ENCODE data around the gene ACBD3. TPM values are rescaled to one million over a fixed set of nuclear protein-coding genes. Genes with fewer than 3 reads are reported as not detected.

Gene ACBD3
- total RNA-seq, 4 donors from 2014 or later: 28.1 to 53.6 (median 32.6) TPM

- Histone ChIP-seq H3K4me1 (peaks cover 0 to 4% (median 0%) of the 10 kb centered on the region in 4 donors), H3K36me3 (no peaks in the 10 kb centered on the region), H3K4me3 (no peak overlapping the region), H3K27me3 (no peaks in the 10 kb centered on the region), H3K9me3 (no peaks in the 10 kb centered on the region), H3K27ac (replicated peaks in 1 of 4) (no peak overlapping the region)
- no peak for TF ChIP-seq CTCF (IDR thresholded peaks at IDR 0.05)
- TF ChIP-seq EP300 (IDR thresholded peaks at IDR 0.05): no peak
- no peak for TF ChIP-seq POLR2AphosphoS5 (IDR thresholded peaks at IDR 0.05)
- no peak for TF ChIP-seq POLR2A (IDR thresholded peaks at IDR 0.05; ENCODE audit: low read depth)
- no peak for DNase-seq (ENCODE audit: extremely low spot score)
- intact Hi-C loops (cut with DNase I): no loop called here
- WGBS: 66% methylated on average over 7 of the region's 7 CpGs
These were observed 24.1 kb upstream of the ACBD3 start for GRCh38 chr1:226210571-226211176.

- Histone ChIP-seq H3K27ac (replicated peaks in 1 of 4) (no peak overlapping the region), H3K4me3 (no peak overlapping the region), H3K9me3 (no peaks in the 10 kb centered on the region), H3K27me3 (no peaks in the 10 kb centered on the region), H3K36me3 (no peaks in the 10 kb centered on the region), H3K4me1 (peaks cover 0 to 4% (median 0%) of the 10 kb centered on the region in 4 donors)
- intact Hi-C loops (cut with DNase I): no loop called here
- TF ChIP-seq POLR2A (IDR thresholded peaks at IDR 0.05; ENCODE audit: low read depth) (no peak), POLR2AphosphoS5 (IDR thresholded peaks at IDR 0.05) (no peak), EP300 (IDR thresholded peaks at IDR 0.05) (no peak), CTCF (IDR thresholded peaks at IDR 0.05) (no peak)
- DNase-seq (ENCODE audit: extremely low spot score): no peak
- 83% methylated on average over 16 of the region's 17 CpGs for WGBS
These were observed 22.9 kb upstream of the ACBD3 start for GRCh38 chr1:226209307-226210059.

DNA sequence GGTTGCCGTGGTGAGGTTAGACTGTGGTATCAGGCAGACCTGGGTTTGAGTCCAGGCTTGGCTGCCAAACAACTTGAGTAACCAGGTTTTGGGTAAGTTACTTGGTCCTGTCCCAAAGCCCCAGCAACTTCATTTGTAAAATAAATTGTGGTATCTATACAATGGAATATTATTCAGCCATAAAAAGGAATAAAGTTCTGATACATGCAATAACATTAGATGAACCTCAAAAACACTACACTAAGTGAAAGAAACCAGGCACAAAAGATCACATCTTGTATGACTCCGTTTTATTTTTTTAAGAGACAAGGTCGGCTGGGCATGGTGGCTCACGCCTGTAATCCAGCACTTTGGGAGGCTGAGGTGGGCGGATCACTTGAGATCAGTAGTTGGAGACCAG, 20.5 kb upstream of the ACBD3 start:
- Histone ChIP-seq H3K36me3 (no peaks in the 10 kb centered on the region), H3K4me3 (no peak overlapping the region), H3K9me3 (no peaks in the 10 kb centered on the region), H3K4me1 (peaks cover 0 to 4% (median 0%) of the 10 kb centered on the region in 4 donors), H3K27ac (replicated peaks in 1 of 4) (no peak overlapping the region), H3K27me3 (no peaks in the 10 kb centered on the region)
- 93% methylated on average over 5 of the region's 5 CpGs for WGBS
- TF ChIP-seq CTCF (IDR thresholded peaks at IDR 0.05) (no peak), POLR2A (IDR thresholded peaks at IDR 0.05; ENCODE audit: low read depth) (no peak), EP300 (IDR thresholded peaks at IDR 0.05) (no peak), POLR2AphosphoS5 (IDR thresholded peaks at IDR 0.05) (no peak)
- intact Hi-C loops (cut with DNase I): no loop called here
- no peak for DNase-seq (ENCODE audit: extremely low spot score)

DNA sequence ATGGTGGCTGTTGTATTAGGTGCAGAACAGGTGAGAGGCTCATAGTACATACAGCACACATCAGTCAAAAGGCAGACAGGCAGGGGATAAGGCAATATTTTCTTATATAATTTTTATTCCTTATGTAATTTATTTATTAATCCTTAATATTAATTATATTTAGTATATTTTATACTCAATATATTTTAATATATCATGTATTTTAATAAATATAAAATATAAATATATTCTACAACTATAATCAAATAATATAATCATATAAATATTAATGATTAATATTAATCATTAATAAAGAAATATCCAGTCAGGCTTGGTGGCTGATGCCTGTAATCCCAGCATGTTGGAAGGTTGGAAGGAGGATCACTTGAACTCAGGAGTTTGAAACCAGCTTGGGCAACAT, 17.7 kb upstream of the ACBD3 start:
- no peak overlapping the region for H3K4me3 ChIP-seq
- H3K4me1 ChIP-seq: no peaks in the 10 kb centered on the region
- no peak for DNase-seq (ENCODE audit: extremely low spot score)
- H3K9me3 ChIP-seq: no peaks in the 10 kb centered on the region
- H3K36me3 ChIP-seq: no peaks in the 10 kb centered on the region
- intact Hi-C loops (cut with DNase I): no loop called here
- H3K27ac ChIP-seq (replicated peaks in 1 of 4): no peak overlapping the region
- H3K27me3 ChIP-seq: no peaks in the 10 kb centered on the region
- TF ChIP-seq POLR2AphosphoS5 (IDR thresholded peaks at IDR 0.05) (no peak), POLR2A (IDR thresholded peaks at IDR 0.05; ENCODE audit: low read depth) (no peak), CTCF (IDR thresholded peaks at IDR 0.05) (no peak), EP300 (IDR thresholded peaks at IDR 0.05) (no peak)
